Liver (tissue), 9 donors: Measurements from ENCODE around the gene FAM193A. TPM values are rescaled to one million over a fixed set of nuclear protein-coding genes. Genes with fewer than 3 reads are reported as not detected.

Source experiments
- DNase-seq: peaks from one replicate; pipeline ENCODE4 v3.0.0-alpha.2; 2017; ENCODE audit warnings: low spot score
- H3K27ac ChIP-seq, 2 donors: one replicate each; pipeline ENCODE4 v1.7.0; 2013; ENCODE audit warnings: inconsistent platforms in 2 of 2, low read length in 2 of 2, control low read depth in 1 of 2, low read depth in 1 of 2, mild to moderate bottlenecking in 1 of 2
- H3K27me3 ChIP-seq, 4 donors: one replicate each; pipeline versions ENCODE4 v1.6.1 to v1.7.0; 2013; ENCODE audit warnings: low read length in 3 of 4, inconsistent platforms in 1 of 4, mild to moderate bottlenecking in 1 of 4, moderate library complexity in 1 of 4; ENCODE audit not compliant: control insufficient read depth in 4 of 4, insufficient read depth in 4 of 4
- H3K36me3 ChIP-seq, 4 donors: one replicate each; pipeline versions ENCODE4 v1.6.1 to v1.7.0; 2013; ENCODE audit warnings: low read length in 3 of 4, mild to moderate bottlenecking in 3 of 4, low read depth in 1 of 4, moderate library complexity in 1 of 4; ENCODE audit not compliant: control insufficient read depth in 4 of 4, insufficient read depth in 3 of 4
- H3K4me1 ChIP-seq, 4 donors: one replicate each; pipeline versions ENCODE4 v1.6.1 to v1.7.0; 2013; ENCODE audit warnings: low read length in 3 of 4, mild to moderate bottlenecking in 3 of 4, moderate library complexity in 1 of 4; ENCODE audit not compliant: control insufficient read depth in 4 of 4, insufficient read depth in 4 of 4
- H3K4me3 ChIP-seq, 3 donors: one replicate each; pipeline versions ENCODE4 v1.6.1 to v1.7.0; 2013; ENCODE audit warnings: low read length in 3 of 3, control low read depth in 1 of 3, low read depth in 1 of 3, mild to moderate bottlenecking in 1 of 3
- H3K9ac ChIP-seq, 2 donors: one replicate each; pipeline ENCODE4 v1.7.0; 2013; ENCODE audit warnings: low read length in 2 of 2, mild to moderate bottlenecking in 2 of 2, moderate library complexity in 2 of 2, control low read depth in 1 of 2, low read depth in 1 of 2
- H3K9me3 ChIP-seq, 4 donors: one replicate each; pipeline versions ENCODE4 v1.6.1 to v1.7.0; 2013; ENCODE audit warnings: low read length in 3 of 4; ENCODE audit not compliant: control insufficient read depth in 4 of 4
- EGR1 ChIP-seq, 2 donors: IDR thresholded peaks; 2 replicates each; pipeline ENCODE4 v1.6.1; 2016 to 2018; ENCODE audit warnings: antibody characterized with exemption in 2 of 2, low read depth in 2 of 2
- FOXA2 ChIP-seq: IDR thresholded peaks from 2 replicates; pipeline ENCODE4 v1.6.1; 2016; ENCODE audit warnings: antibody characterized with exemption
- GABPA ChIP-seq, 2 donors: IDR thresholded peaks in 1 of 2; conservative IDR thresholded peaks in 1 of 2; 2 replicates each; pipeline ENCODE4 v1.6.1; 2016; ENCODE audit warnings: antibody characterized with exemption in 2 of 2, mild to moderate bottlenecking in 1 of 2, moderate library complexity in 1 of 2
- RAD21 ChIP-seq, 2 donors: IDR thresholded peaks; 2 replicates each; pipeline ENCODE4 v1.6.1; 2016; ENCODE audit warnings: antibody characterized with exemption in 2 of 2, mild to moderate bottlenecking in 2 of 2
- RXRA ChIP-seq, 2 donors: IDR thresholded peaks; 2 replicates each; pipeline ENCODE4 v1.6.1; 2017 to 2018; ENCODE audit warnings: antibody characterized with exemption in 2 of 2, mild to moderate bottlenecking in 1 of 2
- TAF1 ChIP-seq: conservative IDR thresholded peaks from 2 replicates; pipeline ENCODE4 v1.6.1; 2016; ENCODE audit warnings: antibody characterized with exemption, mild to moderate bottlenecking
- WGBS: extraction: QIAGEN DNeasy Blood & Tissue Kit; methylation state at CpG from one replicate; pipeline ENCODE4 v1.1.7; 2013; 5-methylcytosine and 5-hydroxymethylcytosine counted together
- polyA plus RNA-seq, 2 donors: library from polyadenylated mRNA; stranded (reverse) in 1 of 2; unstranded in 1 of 2; fragments of 200-250 nt in 1 of 2; fragments of >200 nt in 1 of 2; fragmentation: Nextera tagmentation in 1 of 2; extraction: Ambion mirVana in 1 of 2; gene quantifications; one replicate each; pipeline versions ENCODE4 v1.2.1 to v1.2.3, GENCODE V29; 2013 to 2015
- total RNA-seq, 2 donors: library from RNA; depleted of rRNA; stranded (reverse); fragments of >200 nt; gene quantifications; one replicate each; pipeline ENCODE4 v1.2.3, GENCODE V29; 2014
- TF ChIP-seq, protein P1 (sequence below): fragments of 150-350 bp; IDR thresholded peaks from 2 replicates; pipeline ENCODE4 v1.5.1; 2017; ENCODE audit warnings: improper control_type of control experiment, low read depth, low read length; ENCODE audit not compliant: missing input control
- TF ChIP-seq, protein P2 (sequence below): IDR thresholded peaks from 2 replicates; pipeline ENCODE4 v1.6.1; 2016; ENCODE audit warnings: antibody characterized with exemption, mild to moderate bottlenecking
- TF ChIP-seq, protein P3 (sequence below): IDR thresholded peaks from 2 replicates; pipeline ENCODE4 v1.6.1; 2016; ENCODE audit warnings: antibody characterized with exemption
- TF ChIP-seq, protein P4 (sequence below): IDR thresholded peaks from 2 replicates; pipeline ENCODE4 v1.6.1; 2016; ENCODE audit warnings: antibody characterized with exemption
- TF ChIP-seq, protein P5 (sequence below): IDR thresholded peaks from 2 replicates; pipeline ENCODE4 v1.6.1; 2016; ENCODE audit warnings: antibody characterized with exemption
- donor health status: healthy.
- donor health status: healthy.
- donor health status: healthy.
- donor health status: healthy.
- donor health status: healthy.

Gene FAM193A
- total and polyA plus RNA-seq, 4 donors: 3.9 to 10.2 (median 7.0) TPM

DNA sequence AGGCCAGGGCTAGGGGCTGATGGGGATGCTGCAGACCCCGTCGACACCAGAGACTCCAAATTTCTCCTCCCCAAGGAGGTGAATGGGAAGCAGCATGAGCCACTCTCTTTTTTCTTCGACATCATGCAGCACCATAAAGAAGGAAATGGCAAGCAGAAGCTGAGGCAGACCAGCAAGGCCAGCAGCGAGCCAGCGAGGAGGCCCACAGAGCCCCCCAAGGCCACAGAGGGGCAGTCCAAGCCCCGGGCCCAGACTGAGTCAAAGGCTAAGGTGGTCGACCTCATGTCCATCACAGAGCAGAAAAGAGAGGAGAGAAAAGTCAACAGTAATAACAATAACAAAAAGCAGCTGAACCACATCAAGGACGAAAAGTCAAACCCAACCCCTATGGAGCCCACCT lies 163.6 kb downstream of the FAM193A start (continued):
- TF ChIP-seq, protein P1, sequence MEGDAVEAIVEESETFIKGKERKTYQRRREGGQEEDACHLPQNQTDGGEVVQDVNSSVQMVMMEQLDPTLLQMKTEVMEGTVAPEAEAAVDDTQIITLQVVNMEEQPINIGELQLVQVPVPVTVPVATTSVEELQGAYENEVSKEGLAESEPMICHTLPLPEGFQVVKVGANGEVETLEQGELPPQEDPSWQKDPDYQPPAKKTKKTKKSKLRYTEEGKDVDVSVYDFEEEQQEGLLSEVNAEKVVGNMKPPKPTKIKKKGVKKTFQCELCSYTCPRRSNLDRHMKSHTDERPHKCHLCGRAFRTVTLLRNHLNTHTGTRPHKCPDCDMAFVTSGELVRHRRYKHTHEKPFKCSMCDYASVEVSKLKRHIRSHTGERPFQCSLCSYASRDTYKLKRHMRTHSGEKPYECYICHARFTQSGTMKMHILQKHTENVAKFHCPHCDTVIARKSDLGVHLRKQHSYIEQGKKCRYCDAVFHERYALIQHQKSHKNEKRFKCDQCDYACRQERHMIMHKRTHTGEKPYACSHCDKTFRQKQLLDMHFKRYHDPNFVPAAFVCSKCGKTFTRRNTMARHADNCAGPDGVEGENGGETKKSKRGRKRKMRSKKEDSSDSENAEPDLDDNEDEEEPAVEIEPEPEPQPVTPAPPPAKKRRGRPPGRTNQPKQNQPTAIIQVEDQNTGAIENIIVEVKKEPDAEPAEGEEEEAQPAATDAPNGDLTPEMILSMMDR: no peak

DNA sequence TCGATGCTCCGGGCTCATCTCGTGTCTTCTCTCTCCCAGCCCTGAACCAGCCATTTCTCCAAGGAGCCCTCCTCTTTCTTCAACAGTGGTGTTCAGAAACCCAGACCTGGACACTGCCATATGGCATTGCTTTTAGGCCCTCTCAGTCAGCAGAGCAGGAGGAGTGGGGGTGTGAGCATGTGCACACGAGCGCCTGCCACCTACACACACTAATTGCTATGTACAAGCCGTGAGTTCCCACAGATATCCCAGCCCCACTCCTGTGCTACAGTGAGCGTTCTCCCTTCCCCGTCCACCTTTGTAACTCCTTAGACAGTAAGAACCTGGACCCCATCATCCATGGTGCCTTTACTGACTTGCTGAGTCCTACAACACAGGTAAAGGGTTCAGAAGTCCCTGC lies 165.9 kb downstream of the FAM193A start:
- WGBS: 97% methylated on average over 8 of the region's 8 CpGs
- no peak for DNase-seq

DNA sequence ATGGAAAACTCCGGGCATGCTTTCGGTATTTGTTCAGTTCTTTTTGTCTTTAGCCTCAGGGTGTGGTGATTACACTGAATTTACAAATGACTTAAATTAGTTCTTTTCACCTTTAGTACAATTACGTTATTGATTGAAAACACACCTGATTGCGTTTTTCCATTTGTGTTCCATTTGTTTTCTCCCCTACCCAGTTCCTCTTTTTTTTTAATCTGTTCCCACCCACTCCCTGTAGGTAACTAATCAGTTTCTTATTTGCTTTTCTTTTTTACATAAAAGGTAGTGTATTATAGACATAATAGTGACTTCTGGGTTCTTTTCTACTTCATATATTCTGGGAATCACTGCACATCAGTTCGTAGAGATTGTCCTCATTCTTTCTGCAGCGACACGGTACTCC lies 166.3 kb downstream of the FAM193A start:
- Histone ChIP-seq H3K36me3 (peaks cover 0 to 36% (median 29%) of the 10 kb centered on the region in 4 donors), H3K4me1 (peaks cover 3 to 11% (median 6%) of the 10 kb centered on the region in 4 donors), H3K9ac (no peak overlapping the region), H3K4me3 (no peak overlapping the region), H3K27ac (no peak overlapping the region), H3K9me3 (no peaks in the 10 kb centered on the region), H3K27me3 (no peaks in the 10 kb centered on the region)
- TF ChIP-seq TAF1 (no peak), FOXA2 (no peak), EGR1 (IDR thresholded peaks at IDR 0.05; ENCODE audit: low read depth in 2 of 2) (no peak), RAD21 (IDR thresholded peaks at IDR 0.05) (no peak), RXRA (IDR thresholded peaks at IDR 0.05) (no peak)
- TF ChIP-seq, protein P2, sequence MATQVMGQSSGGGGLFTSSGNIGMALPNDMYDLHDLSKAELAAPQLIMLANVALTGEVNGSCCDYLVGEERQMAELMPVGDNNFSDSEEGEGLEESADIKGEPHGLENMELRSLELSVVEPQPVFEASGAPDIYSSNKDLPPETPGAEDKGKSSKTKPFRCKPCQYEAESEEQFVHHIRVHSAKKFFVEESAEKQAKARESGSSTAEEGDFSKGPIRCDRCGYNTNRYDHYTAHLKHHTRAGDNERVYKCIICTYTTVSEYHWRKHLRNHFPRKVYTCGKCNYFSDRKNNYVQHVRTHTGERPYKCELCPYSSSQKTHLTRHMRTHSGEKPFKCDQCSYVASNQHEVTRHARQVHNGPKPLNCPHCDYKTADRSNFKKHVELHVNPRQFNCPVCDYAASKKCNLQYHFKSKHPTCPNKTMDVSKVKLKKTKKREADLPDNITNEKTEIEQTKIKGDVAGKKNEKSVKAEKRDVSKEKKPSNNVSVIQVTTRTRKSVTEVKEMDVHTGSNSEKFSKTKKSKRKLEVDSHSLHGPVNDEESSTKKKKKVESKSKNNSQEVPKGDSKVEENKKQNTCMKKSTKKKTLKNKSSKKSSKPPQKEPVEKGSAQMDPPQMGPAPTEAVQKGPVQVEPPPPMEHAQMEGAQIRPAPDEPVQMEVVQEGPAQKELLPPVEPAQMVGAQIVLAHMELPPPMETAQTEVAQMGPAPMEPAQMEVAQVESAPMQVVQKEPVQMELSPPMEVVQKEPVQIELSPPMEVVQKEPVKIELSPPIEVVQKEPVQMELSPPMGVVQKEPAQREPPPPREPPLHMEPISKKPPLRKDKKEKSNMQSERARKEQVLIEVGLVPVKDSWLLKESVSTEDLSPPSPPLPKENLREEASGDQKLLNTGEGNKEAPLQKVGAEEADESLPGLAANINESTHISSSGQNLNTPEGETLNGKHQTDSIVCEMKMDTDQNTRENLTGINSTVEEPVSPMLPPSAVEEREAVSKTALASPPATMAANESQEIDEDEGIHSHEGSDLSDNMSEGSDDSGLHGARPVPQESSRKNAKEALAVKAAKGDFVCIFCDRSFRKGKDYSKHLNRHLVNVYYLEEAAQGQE: no peak
- TF ChIP-seq, protein P3, sequence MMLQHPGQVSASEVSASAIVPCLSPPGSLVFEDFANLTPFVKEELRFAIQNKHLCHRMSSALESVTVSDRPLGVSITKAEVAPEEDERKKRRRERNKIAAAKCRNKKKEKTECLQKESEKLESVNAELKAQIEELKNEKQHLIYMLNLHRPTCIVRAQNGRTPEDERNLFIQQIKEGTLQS: no peak
- WGBS: 92% methylated on average over 7 of the region's 7 CpGs
- no peak for DNase-seq

More for the DNA sequence above, 165.9 kb downstream of the FAM193A start:
- Histone ChIP-seq H3K4me1 (peaks cover 5 to 15% (median 9%) of the 10 kb centered on the region in 4 donors), H3K27me3 (no peaks in the 10 kb centered on the region), H3K4me3 (no peak overlapping the region), H3K9me3 (no peaks in the 10 kb centered on the region), H3K27ac (no peak overlapping the region), H3K36me3 (peaks cover 0 to 38% (median 29%) of the 10 kb centered on the region in 4 donors), H3K9ac (no peak overlapping the region)
- TF ChIP-seq, protein P1: no peak
- TF ChIP-seq GABPA (IDR thresholded peaks at IDR 0.05 in 1 of 2, conservative IDR thresholded peaks at IDR 0.05 in 1 of 2) (no peak), FOXA2 (no peak)
- TF ChIP-seq, protein P4, sequence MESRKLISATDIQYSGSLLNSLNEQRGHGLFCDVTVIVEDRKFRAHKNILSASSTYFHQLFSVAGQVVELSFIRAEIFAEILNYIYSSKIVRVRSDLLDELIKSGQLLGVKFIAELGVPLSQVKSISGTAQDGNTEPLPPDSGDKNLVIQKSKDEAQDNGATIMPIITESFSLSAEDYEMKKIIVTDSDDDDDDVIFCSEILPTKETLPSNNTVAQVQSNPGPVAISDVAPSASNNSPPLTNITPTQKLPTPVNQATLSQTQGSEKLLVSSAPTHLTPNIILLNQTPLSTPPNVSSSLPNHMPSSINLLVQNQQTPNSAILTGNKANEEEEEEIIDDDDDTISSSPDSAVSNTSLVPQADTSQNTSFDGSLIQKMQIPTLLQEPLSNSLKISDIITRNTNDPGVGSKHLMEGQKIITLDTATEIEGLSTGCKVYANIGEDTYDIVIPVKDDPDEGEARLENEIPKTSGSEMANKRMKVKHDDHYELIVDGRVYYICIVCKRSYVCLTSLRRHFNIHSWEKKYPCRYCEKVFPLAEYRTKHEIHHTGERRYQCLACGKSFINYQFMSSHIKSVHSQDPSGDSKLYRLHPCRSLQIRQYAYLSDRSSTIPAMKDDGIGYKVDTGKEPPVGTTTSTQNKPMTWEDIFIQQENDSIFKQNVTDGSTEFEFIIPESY: no peak
- TF ChIP-seq, protein P5, sequence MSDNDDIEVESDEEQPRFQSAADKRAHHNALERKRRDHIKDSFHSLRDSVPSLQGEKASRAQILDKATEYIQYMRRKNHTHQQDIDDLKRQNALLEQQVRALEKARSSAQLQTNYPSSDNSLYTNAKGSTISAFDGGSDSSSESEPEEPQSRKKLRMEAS: no peak
